Endodermal cell (in vitro differentiated cells): ENCODE measurements around the gene MLYCD. TPM values are rescaled to one million over a fixed set of nuclear protein-coding genes. Genes with fewer than 3 reads are reported as not detected.

Experiments
- DNase-seq: peaks from one replicate; pipeline ENCODE4 v3.0.0-alpha.2; 2017
- H3K27ac ChIP-seq: 2 replicates; pipeline ENCODE4 v1.5.1; 2013; ENCODE audit warnings: mild to moderate bottlenecking, low read depth, low read length, moderate library complexity
- H3K27me3 ChIP-seq: 2 replicates; pipeline ENCODE4 v1.6.1; 2013; ENCODE audit warnings: mild to moderate bottlenecking, low read length, moderate library complexity; ENCODE audit not compliant: insufficient read depth, control insufficient read depth, poor library complexity, severe bottlenecking
- H3K36me3 ChIP-seq: 2 replicates; pipeline ENCODE4 v1.7.0; 2013; ENCODE audit warnings: mild to moderate bottlenecking, low read length, moderate library complexity; ENCODE audit not compliant: control insufficient read depth, insufficient read depth
- H3K4me1 ChIP-seq: one replicate; pipeline ENCODE4 v1.7.0; 2013; ENCODE audit warnings: low read length; ENCODE audit not compliant: control insufficient read depth, insufficient read depth
- H3K4me3 ChIP-seq: 2 replicates; pipeline ENCODE4 v1.5.1; 2013; ENCODE audit warnings: mild to moderate bottlenecking, low read length, moderate library complexity
- H3K9ac ChIP-seq: 2 replicates; pipeline ENCODE4 v1.6.1; 2013; ENCODE audit warnings: mild to moderate bottlenecking, low read length, moderate library complexity; ENCODE audit not compliant: poor library complexity, severe bottlenecking; ENCODE audit errors: extremely low read depth
- H3K9me3 ChIP-seq: 2 replicates; pipeline ENCODE4 v1.6.1; 2013; ENCODE audit warnings: mild to moderate bottlenecking, low read length, moderate library complexity; ENCODE audit not compliant: control insufficient read depth
- H3K27ac Mint-ChIP-seq: 2 replicates; pipeline ENCODE4 v1.8.0; 2020; ENCODE audit warnings: mixed read lengths
- H3K27me3 Mint-ChIP-seq: 2 replicates; pipeline ENCODE4 v1.8.0; 2021; ENCODE audit warnings: mild to moderate bottlenecking, mixed read lengths; ENCODE audit not compliant: insufficient read depth
- H3K36me3 Mint-ChIP-seq: 2 replicates; pipeline ENCODE4 v1.8.0; 2020; ENCODE audit warnings: low read depth, mixed read lengths
- H3K4me1 Mint-ChIP-seq: 2 replicates; pipeline ENCODE4 v1.8.0; 2020; ENCODE audit warnings: mixed read lengths
- H3K4me3 Mint-ChIP-seq: 2 replicates; pipeline ENCODE4 v1.8.0; 2020; ENCODE audit warnings: mild to moderate bottlenecking, moderate library complexity, mixed read lengths
- H3K9me3 Mint-ChIP-seq: 2 replicates; pipeline ENCODE4 v1.8.0; 2020; ENCODE audit warnings: mild to moderate bottlenecking, mixed read lengths
- WGBS, 2 experiments: methylation state at CpG; one replicate each; pipeline versions ENCODE4 v1.1.5 to v1.1.7; 2013; ENCODE audit warnings: missing lambda C conversion rate in 2 of 2, mixed read lengths in 1 of 2; ENCODE audit not compliant: insufficient coverage in 1 of 2, insufficient read length in 1 of 2; 5-methylcytosine and 5-hydroxymethylcytosine counted together
- total RNA-seq, 2 donors: library from RNA; stranded (reverse); fragmentation: NEBNext Ultra II Directional in 1 of 2; extraction: Animal tissue kit (Norgen Biotek cat#: 25700) in 1 of 2; gene quantifications; 2 replicates in 1 of 2; 3 replicates in 1 of 2; pipeline ENCODE4 v1.2.1, GENCODE V29; 2021
- TF ChIP-seq, protein P1 (sequence below): fragments of 200-600 bp; sonication (generic); conservative IDR thresholded peaks from 2 replicates; pipeline ENCODE4 v1.5.0; 2021; ENCODE audit warnings: antibody characterized with exemption, mild to moderate bottlenecking

The MLYCD gene
- total RNA-seq, 2 donors from 2014 or later = 11.1 to 19.0 TPM

GRCh38 chr16:83955218-83956130, 56.6 kb downstream of the MLYCD start:
- H3K4me1 ChIP-seq = peaks cover 8% of the 10 kb centered on the region
- Mint-ChIP-seq H3K4me3 (no peak overlapping the region), H3K9me3 (no peaks in the 10 kb centered on the region), H3K27me3 (peaks cover 4% of the 10 kb centered on the region), H3K27ac (no peak overlapping the region), H3K4me1 (peaks cover 10% of the 10 kb centered on the region), H3K36me3 (no peaks in the 10 kb centered on the region)
- no peaks in the 10 kb centered on the region for H3K27me3 ChIP-seq
- 82 to 87% methylated on average over 18 to 23 of the region's 23 CpGs for WGBS, 2 experiments
- TF ChIP-seq, protein P1, sequence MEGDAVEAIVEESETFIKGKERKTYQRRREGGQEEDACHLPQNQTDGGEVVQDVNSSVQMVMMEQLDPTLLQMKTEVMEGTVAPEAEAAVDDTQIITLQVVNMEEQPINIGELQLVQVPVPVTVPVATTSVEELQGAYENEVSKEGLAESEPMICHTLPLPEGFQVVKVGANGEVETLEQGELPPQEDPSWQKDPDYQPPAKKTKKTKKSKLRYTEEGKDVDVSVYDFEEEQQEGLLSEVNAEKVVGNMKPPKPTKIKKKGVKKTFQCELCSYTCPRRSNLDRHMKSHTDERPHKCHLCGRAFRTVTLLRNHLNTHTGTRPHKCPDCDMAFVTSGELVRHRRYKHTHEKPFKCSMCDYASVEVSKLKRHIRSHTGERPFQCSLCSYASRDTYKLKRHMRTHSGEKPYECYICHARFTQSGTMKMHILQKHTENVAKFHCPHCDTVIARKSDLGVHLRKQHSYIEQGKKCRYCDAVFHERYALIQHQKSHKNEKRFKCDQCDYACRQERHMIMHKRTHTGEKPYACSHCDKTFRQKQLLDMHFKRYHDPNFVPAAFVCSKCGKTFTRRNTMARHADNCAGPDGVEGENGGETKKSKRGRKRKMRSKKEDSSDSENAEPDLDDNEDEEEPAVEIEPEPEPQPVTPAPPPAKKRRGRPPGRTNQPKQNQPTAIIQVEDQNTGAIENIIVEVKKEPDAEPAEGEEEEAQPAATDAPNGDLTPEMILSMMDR = no peak
- H3K27ac ChIP-seq = no peak overlapping the region
- DNase-seq = no peak
- no peak overlapping the region for H3K9ac ChIP-seq
- no peak overlapping the region for H3K4me3 ChIP-seq
- no peaks in the 10 kb centered on the region for H3K36me3 ChIP-seq
- H3K9me3 ChIP-seq = no peaks in the 10 kb centered on the region

GRCh38 chr16:83956336-83957289, 57.7 kb downstream of the MLYCD start:
- H3K4me3 Mint-ChIP-seq = no peak overlapping the region
- H3K9me3 Mint-ChIP-seq = no peaks in the 10 kb centered on the region

More at GRCh38 chr16:83956336-83957289, 57.7 kb downstream of the MLYCD start:
- Mint-ChIP-seq H3K4me1 (peaks cover 13% of the 10 kb centered on the region), H3K27ac (no peak overlapping the region), H3K36me3 (no peaks in the 10 kb centered on the region), H3K27me3 (peaks cover 4% of the 10 kb centered on the region)
- Histone ChIP-seq H3K9ac (no peak overlapping the region), H3K4me1 (peaks cover 8% of the 10 kb centered on the region), H3K36me3 (no peaks in the 10 kb centered on the region), H3K27ac (no peak overlapping the region), H3K4me3 (no peak overlapping the region), H3K27me3 (no peaks in the 10 kb centered on the region), H3K9me3 (no peaks in the 10 kb centered on the region)
- TF ChIP-seq, protein P1 = peak; percentile 97
- DNase-seq = peak; percentile 97
- WGBS, 2 experiments = 55 to 68% methylated on average over 16 to 22 of the region's 22 CpGs
